NCI-H82 treated with DMSO at 0.1 percent for 48 hours (cell line): Measurements from ENCODE around the gene GINS1.
A peak's percentile ranks its signal among the peaks of the same experiment; 100 is the strongest.
"Not testable (repeated sequence)": the region's sequence is repeated elsewhere in the genome, so short reads cannot be mapped to it uniquely, and the experiment has no call there.

ENCODE experiments used
- DNase-seq: peaks from one replicate; lab custom pipeline; 2025; ENCODE audit not compliant: unreplicated experiment; lab: John Stamatoyannopoulos, UW

The GINS1 gene

GRCh38 chr20:25389858-25390537 is 17.5 kb upstream of the GINS1 start:
- DNase-seq, result no peak

GRCh38 chr20:25390538-25391528 is 16.6 kb upstream of the GINS1 start, which contains the start of gene ABHD12:
TSS of gene ABHD12 (minus strand) at chr20:25390835. CDS start at chr20:25390703, 132 bp downstream.
- DNase-seq, result peak; percentile 88

GRCh38 chr20:25394276-25394675 is 13.2 kb upstream of the GINS1 start:
- no peak for DNase-seq

GRCh38 chr20:25394996-25395395 is 12.5 kb upstream of the GINS1 start:
- no peak for DNase-seq

- no peak for DNase-seq
Observed at GRCh38 chr20:25397096-25397495, 10.4 kb upstream of the GINS1 start.

GRCh38 chr20:25397821-25398220 is 9.7 kb upstream of the GINS1 start:
- DNase-seq, result no peak

GRCh38 chr20:25398376-25399036 is 9.0 kb upstream of the GINS1 start:
- no peak for DNase-seq

- DNase-seq, result peak; percentile 65
Observed at GRCh38 chr20:25399037-25399430, 8.4 kb upstream of the GINS1 start.

- not testable (repeated sequence) for DNase-seq
Observed at GRCh38 chr20:25400291-25400732, 7.2 kb upstream of the GINS1 start.

GRCh38 chr20:25402583-25402982 is 4.9 kb upstream of the GINS1 start:
- no peak for DNase-seq

GRCh38 chr20:25408170-25408547 is 686 bp downstream of the GINS1 start:
- no peak for DNase-seq

- DNase-seq, result no peak
Observed at GRCh38 chr20:25408890-25409289, 1.4 kb downstream of the GINS1 start.

GRCh38 chr20:25418776-25419175 is 11.3 kb downstream of the GINS1 start:
- no peak for DNase-seq

GRCh38 chr20:25421102-25421501 is 13.6 kb downstream of the GINS1 start:
- DNase-seq, result no peak

- DNase-seq, result no peak
Observed at GRCh38 chr20:25422032-25422431, 14.6 kb downstream of the GINS1 start.

GRCh38 chr20:25424536-25424935 is 17.1 kb downstream of the GINS1 start:
- no peak for DNase-seq

- no peak for DNase-seq
Observed at GRCh38 chr20:25437153-25437581, 29.7 kb downstream of the GINS1 start.

GRCh38 chr20:25439328-25439727 is 31.9 kb downstream of the GINS1 start:
- no peak for DNase-seq

GRCh38 chr20:25444556-25444955 is 37.1 kb downstream of the GINS1 start:
- DNase-seq, result no peak

- DNase-seq, result no peak
Observed at GRCh38 chr20:25447671-25448070, 40.2 kb downstream of the GINS1 start.

GRCh38 chr20:25452333-25452732 is 44.9 kb downstream of the GINS1 start:
- no peak for DNase-seq
